GM18526 (cell line): Measurements from ENCODE around the gene CLEC4G.

Experiments used
- POLR2A ChIP-seq: IDR thresholded peaks from 3 replicates; pipeline ENCODE4 v1.6.1; 2011; ENCODE audit not compliant: insufficient read length; ENCODE audit errors: extremely low read depth

The CLEC4G gene

DNA sequence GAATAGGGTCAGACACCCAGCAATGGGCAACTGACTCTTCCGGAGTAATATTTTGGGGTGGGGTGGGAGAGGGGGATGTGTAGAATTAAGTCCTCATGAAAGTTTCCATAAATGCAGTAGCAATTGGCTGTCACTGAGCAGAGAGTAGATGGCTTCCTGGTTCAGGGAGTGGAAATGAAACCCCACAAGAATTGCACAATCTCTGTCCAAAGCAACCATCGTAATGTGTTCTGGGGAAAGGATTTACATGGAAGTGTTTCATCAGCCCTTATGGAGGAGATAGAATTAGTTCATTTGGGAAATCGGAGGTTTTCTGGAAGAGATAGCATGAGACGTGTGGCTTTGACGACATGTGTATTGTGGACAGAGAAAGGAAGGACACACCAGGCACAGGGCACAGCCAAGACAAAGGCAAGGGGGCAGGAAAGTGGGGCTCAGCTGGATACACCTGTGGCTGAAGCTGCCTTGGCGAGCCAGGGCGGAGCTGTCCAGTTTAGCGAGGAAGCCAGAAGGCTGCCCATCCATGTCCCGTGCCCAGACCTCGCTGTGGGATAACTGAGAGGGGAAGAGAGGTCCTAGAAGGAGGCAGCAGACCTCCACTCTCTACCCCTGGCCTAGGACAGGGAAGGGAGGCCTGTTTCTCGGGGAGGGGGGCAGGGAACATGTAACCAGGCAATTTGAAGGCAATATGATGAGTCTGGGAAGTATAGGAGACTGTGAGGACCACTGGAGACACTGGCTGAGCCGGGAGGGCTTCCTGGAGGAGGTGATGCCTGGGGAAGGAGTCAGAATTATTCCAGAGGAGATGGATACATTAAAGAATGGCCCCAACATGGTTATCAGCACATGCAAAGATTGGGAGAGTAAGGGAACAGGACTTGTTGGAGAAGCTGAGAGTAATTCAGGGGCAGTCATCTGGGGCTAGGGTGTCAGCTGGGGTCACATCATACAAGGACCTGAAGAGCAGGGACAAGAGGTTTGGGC, 2.6 kb upstream of the CLEC4G start:
- TF ChIP-seq POLR2A = no peak

DNA sequence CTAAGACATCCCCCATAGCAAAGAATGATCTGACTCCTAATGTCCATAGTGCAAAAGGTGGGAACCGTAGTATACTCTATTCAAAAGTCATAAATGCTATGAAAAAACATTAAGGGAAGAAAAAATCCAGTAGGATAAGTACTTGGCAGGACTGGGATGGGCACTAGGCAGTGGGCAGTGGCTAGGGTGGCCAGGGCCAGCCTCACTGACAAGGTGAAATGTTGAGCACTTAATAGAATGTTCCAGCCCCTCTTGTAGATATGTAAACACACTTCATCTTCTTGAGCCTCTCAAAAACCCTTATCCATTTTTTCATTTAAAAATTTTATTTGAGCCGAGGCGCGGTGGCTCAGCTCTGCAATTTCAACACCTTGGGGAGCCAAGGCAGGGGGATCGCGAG, 1.5 kb upstream of the CLEC4G start:
- TF ChIP-seq POLR2A = no peak

DNA sequence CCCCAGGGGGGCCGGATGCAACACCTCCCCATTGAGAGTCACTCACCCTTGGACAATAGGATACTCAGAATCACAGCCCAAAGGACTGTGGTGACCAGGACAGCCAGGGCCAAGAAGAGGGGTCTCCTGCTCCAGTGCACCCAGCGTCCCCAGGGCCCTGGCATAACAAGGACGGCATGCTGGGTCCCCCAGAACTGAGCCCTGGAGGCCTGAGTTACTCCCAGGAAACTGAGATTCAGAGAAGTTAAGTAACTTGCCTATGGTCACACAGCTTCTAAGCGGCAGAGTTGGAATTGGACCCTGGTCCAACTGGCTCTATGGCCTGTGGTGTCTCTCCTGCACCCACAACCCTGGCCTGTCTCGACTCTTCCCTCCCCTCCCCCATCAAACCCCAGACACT, 295 bp downstream of the CLEC4G start:
- TF ChIP-seq POLR2A = no peak

DNA sequence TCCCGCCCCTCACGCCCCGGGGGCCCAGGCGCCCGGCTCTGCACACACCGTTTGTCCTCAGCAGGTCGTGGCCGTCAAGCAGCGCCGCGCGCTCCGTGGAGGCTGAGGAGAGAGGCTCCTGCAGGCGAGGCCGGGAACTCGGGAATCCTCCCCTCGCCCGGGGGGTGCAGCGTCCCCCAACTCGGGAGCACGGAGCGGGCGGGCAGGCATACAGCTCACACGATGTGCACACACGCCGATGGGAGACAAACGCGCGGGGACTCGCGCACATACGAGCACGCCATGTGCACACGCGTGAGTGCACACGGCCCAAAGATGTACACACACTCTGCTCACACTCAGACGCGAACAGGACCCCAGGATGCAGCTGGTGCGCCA, 703 bp downstream of the CLEC4G start:
- TF ChIP-seq POLR2A = no peak

DNA sequence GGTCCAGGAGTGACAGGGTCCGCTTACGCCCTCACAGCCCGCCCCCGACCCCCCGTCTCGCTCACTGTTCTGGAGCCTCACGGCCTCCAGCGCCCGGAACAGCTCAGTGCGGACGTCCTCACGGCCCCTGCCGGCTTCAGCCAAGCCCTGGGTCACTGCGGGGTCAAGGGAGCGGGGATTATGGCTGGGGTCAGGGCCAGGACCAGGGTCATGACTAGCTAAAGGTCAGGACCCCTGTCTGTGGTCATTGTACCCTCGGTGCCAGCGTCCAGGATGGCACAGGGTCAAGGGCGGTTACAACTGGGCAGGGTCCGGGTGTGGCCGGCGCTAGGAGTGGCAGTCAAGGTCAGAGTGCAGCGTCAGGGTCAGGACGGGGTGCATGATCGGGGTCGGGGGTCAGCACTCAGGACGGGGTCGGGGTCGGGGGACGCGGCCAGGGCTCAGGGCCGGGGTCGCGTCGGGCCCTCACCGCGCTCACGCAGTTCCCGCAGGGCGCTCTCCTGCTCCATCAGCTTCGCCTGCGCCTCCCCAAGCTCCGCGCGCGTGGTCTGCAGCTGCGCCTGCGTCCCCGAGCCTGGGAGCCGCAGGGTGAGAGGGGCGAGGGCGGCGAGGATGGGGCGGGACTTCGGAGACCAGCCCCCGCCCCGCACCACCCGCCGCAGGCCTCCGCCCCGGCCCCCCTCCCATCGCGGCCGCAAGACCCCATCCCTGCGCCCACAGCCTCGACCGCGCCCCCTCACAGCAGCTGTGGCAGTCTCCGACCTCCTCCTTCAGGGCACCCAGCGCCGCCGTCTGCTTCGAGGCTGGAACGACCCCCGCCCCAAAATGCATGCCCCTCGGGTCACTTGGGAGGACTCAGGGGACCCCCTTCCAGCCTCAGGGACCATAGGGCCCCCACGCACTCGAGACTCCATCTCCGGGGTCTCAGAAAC, 1.4 kb downstream of the CLEC4G start:
- TF ChIP-seq POLR2A = no peak

DNA sequence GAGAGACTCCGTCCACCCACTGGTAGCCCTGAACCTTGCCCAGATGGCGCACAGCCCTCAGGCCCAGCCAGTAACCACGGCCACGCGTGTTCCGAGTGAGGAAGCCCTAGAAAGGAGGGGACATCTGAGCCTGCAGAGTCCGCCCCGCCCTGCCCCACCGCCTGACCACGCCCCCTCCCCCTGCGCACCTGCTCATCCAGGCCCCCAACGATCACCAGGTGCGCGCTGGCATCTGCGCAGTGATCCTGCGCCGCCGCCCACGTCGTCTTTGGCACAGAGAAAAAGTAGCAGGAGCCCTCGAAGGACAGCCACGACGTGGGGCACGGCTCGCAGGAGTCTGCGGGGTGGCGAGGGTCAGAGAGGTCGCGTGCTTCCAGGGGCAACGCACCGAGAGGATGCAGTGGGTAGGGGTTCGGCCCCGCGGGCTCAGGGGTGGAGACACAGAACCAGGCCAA, 2.1 kb downstream of the CLEC4G start:
- TF ChIP-seq POLR2A = no peak

DNA sequence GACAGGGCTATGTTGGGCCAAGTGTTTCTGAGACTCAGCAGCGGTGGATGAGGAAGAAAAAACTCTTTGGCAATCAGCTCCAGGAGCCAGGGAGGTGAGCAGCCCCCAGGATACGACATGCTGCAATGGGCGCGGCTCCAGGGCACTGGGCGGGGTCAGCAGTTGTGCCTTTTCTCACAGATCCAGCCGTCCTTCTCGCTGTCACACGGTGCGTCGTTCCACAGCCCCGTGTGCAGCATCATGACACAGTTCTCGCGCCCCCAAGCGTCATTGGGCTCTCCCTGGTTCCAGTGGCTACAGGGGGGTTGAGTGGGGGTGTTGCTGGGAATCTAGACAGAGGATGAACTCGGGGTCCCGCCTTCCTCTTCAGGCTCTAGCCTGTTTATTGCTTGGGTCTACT, 2.7 kb downstream of the CLEC4G start:
- no peak for TF ChIP-seq POLR2A

DNA sequence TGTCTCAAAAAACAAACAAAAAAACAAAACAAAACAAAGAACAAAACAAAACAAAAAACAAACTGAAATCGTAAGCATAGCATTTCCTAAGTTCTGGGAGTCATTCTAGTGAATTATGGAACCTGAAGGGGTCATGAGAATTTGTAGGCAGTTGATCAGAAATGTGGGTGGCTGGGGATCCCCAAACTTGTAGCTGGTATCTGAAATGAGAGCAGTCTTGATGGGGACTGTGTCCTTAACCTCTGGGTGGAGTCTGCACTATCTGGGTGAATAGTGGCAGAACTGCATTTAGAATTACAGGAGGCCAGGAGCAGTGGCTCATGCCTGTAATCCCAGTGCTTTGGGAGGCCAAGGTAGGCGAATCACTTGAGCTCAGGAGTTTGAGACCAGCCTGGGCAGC, 6.1 kb downstream of the CLEC4G start:
- no peak for TF ChIP-seq POLR2A

DNA sequence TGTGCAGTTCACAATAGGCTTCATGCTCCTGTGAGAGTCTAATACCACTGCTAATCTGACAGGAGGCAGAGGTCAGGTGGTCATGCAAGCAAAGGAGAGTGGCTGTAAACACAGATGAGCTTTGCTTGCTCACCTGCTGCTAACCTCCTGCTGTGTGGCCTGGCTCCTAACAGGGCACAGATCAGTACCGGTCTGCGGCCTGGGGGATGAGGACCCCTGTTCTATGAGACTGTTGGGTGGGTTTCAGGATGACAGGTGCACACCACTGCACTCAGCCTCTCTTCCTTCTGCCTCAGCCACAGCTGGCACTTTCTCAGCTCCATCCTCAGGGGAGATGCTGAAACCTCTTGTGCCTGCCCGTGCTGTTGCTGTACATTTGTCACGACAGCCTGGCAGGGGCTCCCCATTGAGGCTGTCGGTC, 9.7 kb downstream of the CLEC4G start:
- no peak for TF ChIP-seq POLR2A

DNA sequence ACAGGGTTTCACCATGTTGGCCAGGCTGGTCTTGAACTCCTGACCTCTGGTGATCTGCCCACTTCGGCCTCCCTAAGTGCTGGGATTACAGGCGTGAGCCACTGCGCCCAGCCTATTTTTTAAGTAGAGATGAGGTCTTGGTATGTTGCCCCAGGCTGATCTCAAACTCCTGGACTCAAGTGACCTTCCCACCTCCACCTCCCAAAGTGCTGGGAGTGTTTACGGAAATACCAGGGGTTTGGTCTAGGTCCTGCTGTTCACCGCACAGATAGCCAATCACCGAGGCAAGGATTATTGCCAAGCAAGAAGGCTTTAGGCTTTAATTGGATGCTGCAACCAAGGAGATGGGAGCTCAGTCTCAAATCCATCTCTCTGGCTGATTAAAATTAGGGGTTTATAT, 11.6 kb downstream of the CLEC4G start:
- TF ChIP-seq POLR2A = no peak

DNA sequence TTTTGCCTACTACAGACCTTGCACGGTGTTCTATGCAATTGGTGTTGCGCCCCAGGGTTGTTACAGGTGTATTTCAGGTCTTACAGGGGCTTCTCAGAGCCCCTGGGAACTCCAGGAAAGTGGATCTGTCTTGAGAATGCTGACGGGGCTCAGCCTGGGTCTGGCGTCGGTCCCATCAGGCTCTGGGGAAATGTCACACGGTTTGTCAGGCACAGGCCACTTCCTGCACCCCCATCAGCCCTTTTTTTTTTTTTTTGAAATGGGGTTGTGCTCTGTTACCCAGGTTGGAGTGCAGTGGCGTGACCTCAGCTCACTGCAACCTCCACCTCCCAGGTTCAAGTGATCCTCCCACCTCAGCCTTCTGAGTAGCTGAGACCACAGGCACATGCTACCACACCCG, 13.2 kb downstream of the CLEC4G start:
- TF ChIP-seq POLR2A = no peak

DNA sequence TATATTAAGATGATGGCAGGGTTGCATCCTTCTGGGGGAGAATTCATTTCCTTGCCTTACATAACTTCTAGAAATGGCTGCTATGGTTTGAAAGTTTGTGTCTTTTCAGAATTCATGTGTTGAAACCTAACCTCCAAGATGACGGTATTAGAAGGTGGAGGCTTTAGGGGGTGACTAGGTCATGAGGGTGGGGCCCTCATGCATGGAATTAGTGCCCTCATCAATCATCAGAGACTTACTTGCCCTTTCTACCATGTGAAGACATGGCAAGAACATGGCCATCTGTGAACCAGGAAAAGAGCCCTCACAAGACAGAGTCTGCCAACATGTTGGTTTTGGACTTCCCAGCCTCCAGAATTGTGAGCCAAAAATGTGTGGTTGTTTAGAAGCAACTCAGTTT, 15.1 kb downstream of the CLEC4G start:
- TF ChIP-seq POLR2A = no peak

DNA sequence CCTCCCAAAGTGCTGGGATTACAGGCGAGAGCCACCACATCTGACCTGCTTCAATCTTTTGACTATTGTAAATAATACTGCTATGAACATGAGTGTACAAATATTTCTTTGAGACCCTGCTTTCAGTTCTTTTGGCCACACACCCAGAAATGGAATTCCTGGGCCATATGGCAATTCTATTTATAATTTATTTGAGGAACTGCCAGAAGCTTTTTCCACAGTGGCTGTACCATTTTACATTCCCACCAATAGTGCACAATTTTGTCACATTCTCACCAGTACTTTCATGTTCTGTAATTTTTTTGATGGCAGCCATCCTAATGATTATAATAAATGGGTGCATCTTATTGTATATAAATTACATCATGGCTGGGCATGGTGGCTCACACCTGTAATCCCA, 16.2 kb downstream of the CLEC4G start:
- no peak for TF ChIP-seq POLR2A

DNA sequence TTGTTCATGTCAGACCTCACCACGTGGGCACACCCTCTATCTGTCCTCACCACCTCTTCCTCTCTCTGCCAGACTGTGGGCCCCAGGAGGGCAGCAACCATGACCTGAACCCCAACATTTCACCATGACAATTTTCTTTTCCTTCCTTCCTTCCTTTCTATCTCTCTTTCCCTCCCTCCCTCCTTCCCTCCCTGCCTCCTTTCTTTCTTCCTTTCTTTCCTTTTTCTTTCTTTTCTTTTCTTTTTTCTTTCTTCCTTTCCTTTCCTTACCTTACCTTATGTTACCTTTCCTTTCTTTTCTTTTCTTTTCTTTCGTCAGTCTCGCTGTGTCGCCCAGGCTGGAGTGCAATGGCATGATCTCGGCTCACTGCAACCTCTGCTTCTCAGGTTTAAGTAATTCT, 21.3 kb downstream of the CLEC4G start:
- no peak for TF ChIP-seq POLR2A

DNA sequence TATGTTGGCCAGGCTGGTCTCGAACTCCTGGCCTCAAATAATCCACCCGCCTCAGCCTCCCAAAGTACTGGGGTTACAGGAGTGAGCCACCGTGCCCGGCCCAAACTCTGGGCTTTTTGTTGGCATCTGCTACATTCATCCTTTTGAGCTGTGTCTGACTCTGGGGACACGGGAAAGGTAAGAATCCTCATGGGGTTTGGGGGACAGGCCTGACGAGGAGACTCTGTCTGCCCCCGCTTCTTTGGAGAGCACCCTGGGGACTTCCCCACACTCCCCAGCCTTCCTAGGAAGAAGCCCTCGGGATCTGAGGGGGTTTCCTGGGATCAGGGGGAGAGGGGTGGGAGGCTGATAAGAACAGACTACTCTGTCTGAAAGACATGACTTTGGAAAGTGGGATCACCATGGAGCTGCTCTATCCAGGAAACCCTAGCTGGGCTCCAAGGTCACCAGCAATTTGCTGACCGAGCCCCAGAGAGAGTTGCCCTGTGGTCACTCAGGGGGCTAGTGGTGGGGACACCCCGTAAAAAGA, 21.9 kb downstream of the CLEC4G start:
- no peak for TF ChIP-seq POLR2A
